MM.1S (cell line): ENCODE data around the gene PIK3C2G.

ENCODE experiments used
- DNase-seq: peaks from one replicate; pipeline ENCODE4 v3.0.0-alpha.2; 2015
- H2AFZ ChIP-seq: fragments of 300-600 bp; sonication (generic); 2 replicates; pipeline ENCODE4 v1.6.0; 2016; ENCODE audit warnings: antibody characterized with exemption, low read length
- H3F3A ChIP-seq: fragments of 300-600 bp; sonication (generic); 2 replicates; pipeline ENCODE4 v1.6.1; 2016; ENCODE audit warnings: mild to moderate bottlenecking, antibody characterized with exemption, low read length, moderate library complexity, mixed read lengths; ENCODE audit not compliant: insufficient read depth
- H3K27ac ChIP-seq: fragments of 300-600 bp; sonication (generic); 2 replicates; pipeline ENCODE4 v1.5.1; 2016; ENCODE audit warnings: mild to moderate bottlenecking, low read length
- H3K27me3 ChIP-seq: fragments of 300-600 bp; sonication (generic); replicated peaks from 2 replicates; pipeline ENCODE4 v1.6.0; 2016; ENCODE audit warnings: low read length; ENCODE audit not compliant: insufficient read depth
- H3K36me3 ChIP-seq: fragments of 300-600 bp; sonication (generic); replicated peaks from 2 replicates; pipeline ENCODE4 v1.6.1; 2016; ENCODE audit warnings: mild to moderate bottlenecking, low read length, mixed read lengths; ENCODE audit not compliant: insufficient read depth
- H3K4me1 ChIP-seq: fragments of 300-600 bp; sonication (generic); 2 replicates; pipeline ENCODE4 v1.6.1; 2016; ENCODE audit warnings: low read length, mixed read lengths
- H3K4me2 ChIP-seq: fragments of 300-600 bp; sonication (generic); 2 replicates; pipeline ENCODE4 v1.6.0; 2016; ENCODE audit warnings: low read depth, low read length
- H3K4me3 ChIP-seq: fragments of 300-600 bp; sonication (generic); 2 replicates; pipeline ENCODE4 v1.5.1; 2016; ENCODE audit warnings: low read length, mixed read lengths
- H3K79me2 ChIP-seq: fragments of 300-600 bp; sonication (generic); 2 replicates; pipeline ENCODE4 v1.6.1; 2016; ENCODE audit warnings: mixed run types, low read length, mixed read lengths
- H3K9ac ChIP-seq: fragments of 300-600 bp; sonication (generic); 2 replicates; pipeline ENCODE4 v1.6.1; 2016; ENCODE audit warnings: low read length, mixed read lengths
- H3K9me2 ChIP-seq: fragments of 300-600 bp; sonication (generic); replicated peaks from 2 replicates; pipeline ENCODE4 v1.6.1; 2016; ENCODE audit warnings: mild to moderate bottlenecking, low read length, mixed read lengths; ENCODE audit not compliant: insufficient read depth
- H3K9me3 ChIP-seq: fragments of 300-600 bp; sonication (generic); replicated peaks from 2 replicates; pipeline ENCODE4 v1.6.1; 2016; ENCODE audit warnings: mild to moderate bottlenecking, low read length, mixed read lengths; ENCODE audit not compliant: insufficient read depth
- H4K20me1 ChIP-seq: fragments of 300-600 bp; sonication (generic); 2 replicates; pipeline ENCODE4 v1.6.1; 2016; ENCODE audit warnings: mild to moderate bottlenecking, low read length, moderate library complexity, mixed read lengths; ENCODE audit not compliant: insufficient read depth
- CTCF ChIP-seq: fragments of 300-600 bp; sonication (generic); IDR thresholded peaks from 2 replicates; pipeline ENCODE4 v1.5.1; 2016; ENCODE audit warnings: antibody characterized with exemption, low read length, mixed read lengths
- EZH2 ChIP-seq: fragments of 300-600 bp; sonication (generic); optimal IDR thresholded peaks from 2 replicates; pipeline ENCODE3; 2017; ENCODE audit warnings: low read depth, mild to moderate bottlenecking, antibody characterized with exemption, low read length, mixed read lengths
- EZH2phosphoT487 ChIP-seq: fragments of 300-600 bp; sonication (generic); IDR thresholded peaks from 2 replicates; pipeline ENCODE4 v1.6.1; 2018; ENCODE audit warnings: antibody characterized with exemption, low read length

The PIK3C2G gene

GRCh38 chr12:18581232-18581962 is 320.1 kb downstream of the PIK3C2G start:
- Histone ChIP-seq H2AFZ (no peak overlapping the region), H3K4me2 (no peak overlapping the region), H3K4me3 (no peak overlapping the region), H4K20me1 (no peaks in the 10 kb centered on the region), H3K4me1 (no peaks in the 10 kb centered on the region), H3K9me2 (no peaks in the 10 kb centered on the region), H3K27me3 (no peaks in the 10 kb centered on the region), H3K9ac (no peak overlapping the region), H3K79me2 (no peaks in the 10 kb centered on the region), H3F3A (no peaks in the 10 kb centered on the region), H3K9me3 (no peaks in the 10 kb centered on the region), H3K27ac (no peak overlapping the region), H3K36me3 (no peaks in the 10 kb centered on the region)
- DNase-seq = no peak
- TF ChIP-seq EZH2 = no peak
- TF ChIP-seq CTCF = no peak
- TF ChIP-seq EZH2phosphoT487 = no peak

- no peaks in the 10 kb centered on the region for H3K36me3 ChIP-seq
- TF ChIP-seq EZH2phosphoT487 = no peak
- no peak for TF ChIP-seq CTCF
- no peak for TF ChIP-seq EZH2
Observed at GRCh38 chr12:18583655-18584054, 322.3 kb downstream of the PIK3C2G start.

DNA sequence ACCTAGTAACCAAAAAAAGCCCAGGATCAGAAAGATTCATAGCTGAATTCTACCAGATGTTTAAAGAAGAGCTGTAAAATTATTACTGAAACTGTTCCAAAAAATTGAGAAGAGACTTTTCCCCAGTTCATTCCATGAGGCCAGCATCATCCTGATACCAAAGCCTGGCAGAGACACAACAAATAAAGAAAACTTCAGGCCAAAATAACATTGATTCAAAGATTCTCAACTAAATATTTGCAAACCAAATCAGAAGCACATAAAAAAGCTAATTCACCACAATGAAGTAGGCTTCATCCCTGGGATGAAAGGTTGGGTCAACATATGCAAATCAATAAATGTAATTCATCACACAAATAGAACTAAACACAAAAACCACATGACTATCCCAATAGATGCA is 325.3 kb downstream of the PIK3C2G start:
- Histone ChIP-seq H3K9me3 (no peaks in the 10 kb centered on the region), H3F3A (no peaks in the 10 kb centered on the region), H3K9ac (no peak overlapping the region), H2AFZ (no peak overlapping the region), H3K27me3 (no peaks in the 10 kb centered on the region), H4K20me1 (no peaks in the 10 kb centered on the region), H3K27ac (no peak overlapping the region), H3K4me2 (no peak overlapping the region), H3K4me1 (no peaks in the 10 kb centered on the region), H3K36me3 (no peaks in the 10 kb centered on the region), H3K4me3 (no peak overlapping the region), H3K79me2 (no peaks in the 10 kb centered on the region), H3K9me2 (no peaks in the 10 kb centered on the region)
- no peak for DNase-seq
- TF ChIP-seq EZH2phosphoT487 (no peak), CTCF (no peak), EZH2 (no peak)

More at GRCh38 chr12:18583655-18584054, 322.3 kb downstream of the PIK3C2G start:
- H3K9ac ChIP-seq = no peak overlapping the region
- H4K20me1 ChIP-seq = no peaks in the 10 kb centered on the region
- H2AFZ ChIP-seq = no peak overlapping the region
- H3K79me2 ChIP-seq = no peaks in the 10 kb centered on the region
- H3K9me2 ChIP-seq = no peaks in the 10 kb centered on the region
- H3K4me1 ChIP-seq = no peaks in the 10 kb centered on the region
- H3K27me3 ChIP-seq = no peaks in the 10 kb centered on the region
- no peaks in the 10 kb centered on the region for H3K9me3 ChIP-seq
- DNase-seq = no peak
- no peak overlapping the region for H3K4me3 ChIP-seq
- H3K27ac ChIP-seq = no peak overlapping the region
- H3K4me2 ChIP-seq = no peak overlapping the region
- no peaks in the 10 kb centered on the region for H3F3A ChIP-seq
